Lung (tissue), 12 donors: ENCODE measurements around the gene KLHL29. TPM values are rescaled to one million over a fixed set of nuclear protein-coding genes. Genes with fewer than 3 reads are reported as not detected.

Experiments used
- ATAC-seq: fragments of 200-7000 bp; cut with Tn5 transposase; one replicate; pipeline ENCODE4 v1.9.1; 2020; ENCODE audit warnings: moderate number of reproducible peaks; ENCODE audit not compliant: insufficient read depth, low FRiP score
- DNase-seq, 3 donors: peaks; one replicate each; pipeline ENCODE4 v3.0.0-alpha.2; 2013 to 2017
- H3K27ac ChIP-seq, 2 donors: one replicate each; pipeline ENCODE4 v1.5.1; 2013; ENCODE audit warnings: mild to moderate bottlenecking in 2 of 2, moderate library complexity in 2 of 2, control low read depth in 1 of 2, inconsistent platforms in 1 of 2, low read depth in 1 of 2, low read length in 1 of 2
- H3K27me3 ChIP-seq, 3 donors: one replicate each; pipeline ENCODE4 v1.5.1; 2013; ENCODE audit warnings: low read length in 2 of 3; ENCODE audit not compliant: control insufficient read depth in 3 of 3, insufficient read depth in 3 of 3
- H3K36me3 ChIP-seq, 4 donors: one replicate each; pipeline ENCODE4 v1.5.1; 2013; ENCODE audit warnings: low read length in 4 of 4, mild to moderate bottlenecking in 1 of 4, moderate library complexity in 1 of 4; ENCODE audit not compliant: control insufficient read depth in 4 of 4, insufficient read depth in 4 of 4
- H3K4me1 ChIP-seq, 5 donors: one replicate each; pipeline ENCODE4 v1.5.1; 2013; ENCODE audit warnings: low read length in 5 of 5, mild to moderate bottlenecking in 2 of 5, moderate library complexity in 1 of 5; ENCODE audit not compliant: control insufficient read depth in 5 of 5, insufficient read depth in 5 of 5
- H3K4me3 ChIP-seq: one replicate; pipeline ENCODE4 v1.5.1; 2013; ENCODE audit warnings: mild to moderate bottlenecking, control low read depth, moderate library complexity
- H3K9ac ChIP-seq, 2 donors: one replicate each; pipeline ENCODE4 v1.5.1; 2013; ENCODE audit warnings: low read length in 2 of 2, control low read depth in 1 of 2; ENCODE audit not compliant: insufficient read depth in 1 of 2
- H3K9me3 ChIP-seq, 4 donors: one replicate each; pipeline ENCODE4 v1.5.1; 2013; ENCODE audit warnings: low read length in 3 of 4, mild to moderate bottlenecking in 1 of 4, moderate library complexity in 1 of 4; ENCODE audit not compliant: control insufficient read depth in 4 of 4, insufficient read depth in 3 of 4
- CTCF ChIP-seq: IDR thresholded peaks from 2 replicates; pipeline ENCODE4 v1.5.1; 2012; ENCODE audit warnings: mild to moderate bottlenecking; ENCODE audit errors: control extremely low read depth, extremely low read depth
- WGBS, 2 donors: extraction: QIAGEN DNeasy Blood & Tissue Kit; methylation state at CpG; one replicate each; pipeline ENCODE4 v1.1.7; 2013; 5-methylcytosine and 5-hydroxymethylcytosine counted together
- polyA plus RNA-seq, 2 donors: library from polyadenylated mRNA; stranded (reverse); fragments of 200-250 nt; gene quantifications; one replicate each; pipeline ENCODE4 v1.2.1, GENCODE V29; 2013
- total RNA-seq, 2 donors: library from RNA; depleted of rRNA in 1 of 2; stranded (reverse); fragments of >200 nt in 1 of 2; gene quantifications; one replicate each; pipeline ENCODE4 v1.2.1, GENCODE V29; 2014 to 2021
- donor health status: control.
- donor health status: control.
- donor health status: Bipolar disorder and iron deficiency.
- donor health status: healthy.
- donor health status: DM: yes; HTN: yes; CAD: no.

Gene KLHL29
- total and polyA plus RNA-seq, 4 donors: 2.7 to 16.2 (median 3.5) TPM

GRCh38 chr2:23618794-23619530 is 234.0 kb downstream of the KLHL29 start:
- H3K27ac ChIP-seq: no peak overlapping the region
- H3K27me3 ChIP-seq: no peaks in the 10 kb centered on the region
- no peaks in the 10 kb centered on the region for H3K36me3 ChIP-seq
- DNase-seq (peak in 1 of 3 donors; percentile 27), ATAC-seq (no peak)
- H3K9me3 ChIP-seq: no peaks in the 10 kb centered on the region
- peaks cover 0 to 39% (median 14%) of the 10 kb centered on the region in 5 donors for H3K4me1 ChIP-seq
- no peak overlapping the region for H3K9ac ChIP-seq
- no peak for TF ChIP-seq CTCF
- H3K4me3 ChIP-seq: no peak overlapping the region
- WGBS, 2 donors: 84 to 86% methylated on average over 7 of the region's 7 CpGs

GRCh38 chr2:23619941-23620340 is 235.0 kb downstream of the KLHL29 start:
- no peak overlapping the region for H3K9ac ChIP-seq
- no peaks in the 10 kb centered on the region for H3K27me3 ChIP-seq
- no peak overlapping the region for H3K4me3 ChIP-seq
- no peaks in the 10 kb centered on the region for H3K36me3 ChIP-seq
- DNase-seq (no peak), ATAC-seq (no peak)
- no peak for TF ChIP-seq CTCF
- H3K27ac ChIP-seq: no peak overlapping the region
- H3K9me3 ChIP-seq: peaks cover 0 to 4% (median 2%) of the 10 kb centered on the region in 4 donors
- WGBS, 2 donors: 95 to 97% methylated on average over 7 of the region's 7 CpGs
- H3K4me1 ChIP-seq: peaks cover 0 to 39% (median 14%) of the 10 kb centered on the region in 5 donors

- H3K27ac ChIP-seq: no peak overlapping the region
- 77 to 84% methylated on average over 14 of the region's 14 CpGs for WGBS, 2 donors
- H3K4me3 ChIP-seq: no peak overlapping the region
- ATAC-seq (no peak), DNase-seq (peak; percentile 90 to 94 (median 92))
- no peak for TF ChIP-seq CTCF
- H3K36me3 ChIP-seq: no peaks in the 10 kb centered on the region
- H3K27me3 ChIP-seq: no peaks in the 10 kb centered on the region
- no peak overlapping the region for H3K9ac ChIP-seq
- H3K4me1 ChIP-seq: peaks cover 0 to 39% (median 14%) of the 10 kb centered on the region in 5 donors
- H3K9me3 ChIP-seq: peaks cover 0 to 4% (median 2%) of the 10 kb centered on the region in 4 donors
Observed at GRCh38 chr2:23620841-23621341, 235.9 kb downstream of the KLHL29 start.
